ENCODE data around the gene CASQ2.

The CASQ2 gene

DNA sequence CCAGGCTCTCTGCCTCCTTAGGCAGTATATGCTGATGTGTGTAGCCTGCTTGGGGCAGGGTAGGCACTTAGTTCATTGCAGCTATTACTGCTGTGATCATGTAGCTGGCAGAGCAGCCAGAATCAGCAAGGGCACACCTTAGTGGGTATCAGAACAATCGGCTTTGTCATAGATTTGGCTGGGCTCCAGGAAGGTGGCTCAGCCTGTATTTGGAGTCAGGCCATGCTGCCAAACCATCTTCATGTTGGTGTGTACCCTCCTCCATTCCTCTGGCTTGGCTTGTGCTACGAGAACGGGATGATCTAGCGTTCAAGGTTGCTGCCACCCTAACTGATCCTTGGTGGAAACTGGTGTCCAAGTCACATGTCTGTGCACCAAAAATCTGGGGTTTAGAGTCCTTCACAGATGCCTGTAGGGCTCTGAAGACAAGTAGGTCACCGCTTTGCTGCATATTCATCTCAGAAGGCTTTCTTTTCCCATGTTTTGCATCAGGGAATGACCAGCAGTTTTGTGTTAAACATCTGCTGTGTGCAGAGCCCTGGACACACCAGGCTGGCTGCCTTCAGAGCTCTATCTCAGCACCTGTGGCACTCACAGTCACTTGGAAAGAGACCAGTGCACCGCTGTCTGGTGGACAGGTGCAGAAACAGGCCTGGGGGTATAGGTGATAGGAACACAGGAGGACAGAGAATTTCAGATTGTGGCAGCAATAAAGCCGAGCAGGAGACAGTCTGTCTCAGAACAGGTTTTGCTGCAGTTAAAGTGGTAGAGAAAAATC is 103.0 kb downstream of the CASQ2 start:
- no peak for DNase-seq (ENCODE audit: low read depth, low spot score)

DNA sequence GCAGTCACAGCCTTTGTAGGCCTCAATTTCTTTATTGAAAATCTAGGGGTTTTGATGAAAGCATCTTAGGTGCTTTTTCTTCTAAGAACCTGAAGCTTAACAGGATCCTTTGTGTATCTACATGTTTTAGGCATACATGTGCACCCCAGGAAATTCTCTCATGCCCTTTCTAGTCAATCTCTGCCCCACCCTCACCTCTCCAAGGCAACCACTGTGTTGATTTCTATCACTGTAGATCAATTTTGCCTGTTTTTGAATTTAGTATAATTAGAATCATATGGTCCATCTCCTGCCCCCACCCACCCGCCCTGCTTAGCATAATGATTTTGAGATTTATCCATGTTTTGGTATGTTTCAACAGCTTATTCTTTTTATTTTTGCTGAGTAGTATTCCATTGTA is 107.4 kb downstream of the CASQ2 start:
- no peak for DNase-seq (ENCODE audit: low read depth, low spot score)

DNA sequence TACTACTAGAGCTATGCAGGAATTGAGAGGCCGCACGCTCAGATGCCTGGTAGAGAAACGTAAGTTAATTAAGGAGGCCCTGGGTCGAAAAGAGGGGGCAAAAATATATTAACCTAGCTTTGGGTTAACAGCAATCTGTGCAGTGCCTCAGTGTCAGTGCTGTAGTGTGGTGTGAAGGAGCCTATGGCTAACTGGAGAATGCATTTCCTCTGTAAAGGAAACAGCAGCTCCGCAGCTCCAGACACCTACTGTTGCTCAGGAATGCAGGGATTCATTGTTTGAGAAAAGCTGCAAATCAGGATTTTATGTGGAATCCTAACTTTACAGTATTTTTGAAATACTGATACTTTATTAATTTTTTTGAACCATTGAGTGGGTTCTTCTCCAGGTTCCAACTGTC is 108.4 kb downstream of the CASQ2 start:
- DNase-seq (ENCODE audit: low read depth, low spot score) = no peak

DNA sequence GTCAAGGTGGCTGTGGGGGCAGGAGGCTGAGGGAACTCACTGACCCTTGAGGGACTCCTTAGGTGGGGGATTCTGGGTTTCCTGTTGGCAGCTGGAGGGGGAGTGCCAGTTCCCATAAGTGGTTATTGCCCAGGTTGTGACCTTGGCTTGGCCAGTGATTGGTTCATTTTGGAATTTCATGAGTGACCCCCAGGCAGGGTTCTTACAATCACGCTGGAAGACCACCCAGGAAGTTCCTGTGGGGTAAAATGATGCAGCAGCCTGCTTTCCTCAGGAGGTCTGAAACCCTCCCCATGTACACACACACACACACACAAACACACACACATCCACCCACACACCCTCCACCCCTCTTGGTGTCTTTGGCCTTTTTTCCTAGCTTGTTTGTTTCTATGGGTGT is 109.9 kb downstream of the CASQ2 start:
- DNase-seq (ENCODE audit: low read depth, low spot score) = no peak

DNA sequence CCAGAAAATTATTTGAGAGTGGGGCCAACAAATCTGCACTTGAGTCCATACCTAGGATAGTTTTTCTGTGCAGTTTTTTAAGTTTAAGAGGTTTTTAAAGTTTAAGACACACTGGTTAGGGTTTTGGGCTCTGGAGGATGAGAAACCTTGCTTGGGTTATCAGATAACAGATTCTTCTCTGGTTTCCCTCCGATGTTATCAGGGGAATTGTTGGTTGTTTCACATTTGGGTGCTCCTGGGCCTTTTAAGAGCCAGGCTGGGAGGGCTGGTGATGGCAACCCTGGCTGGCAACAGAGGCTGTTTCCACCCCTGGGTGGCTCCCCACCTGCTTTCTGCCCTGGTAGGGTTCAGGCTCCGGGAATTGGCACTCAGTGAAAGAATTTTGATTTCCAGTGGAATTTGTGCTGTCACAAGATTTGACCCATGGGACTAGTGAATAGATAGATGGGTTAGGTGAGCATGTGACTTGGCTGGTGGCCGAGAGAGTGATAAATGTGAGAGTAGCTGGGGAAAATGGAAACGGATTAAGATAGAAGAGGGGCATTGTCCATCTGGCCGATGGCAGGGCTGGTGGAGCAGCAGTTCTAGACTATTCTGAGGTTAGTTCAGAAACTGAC is 111.9 kb downstream of the CASQ2 start:
- DNase-seq (ENCODE audit: low read depth, low spot score) = no peak

DNA sequence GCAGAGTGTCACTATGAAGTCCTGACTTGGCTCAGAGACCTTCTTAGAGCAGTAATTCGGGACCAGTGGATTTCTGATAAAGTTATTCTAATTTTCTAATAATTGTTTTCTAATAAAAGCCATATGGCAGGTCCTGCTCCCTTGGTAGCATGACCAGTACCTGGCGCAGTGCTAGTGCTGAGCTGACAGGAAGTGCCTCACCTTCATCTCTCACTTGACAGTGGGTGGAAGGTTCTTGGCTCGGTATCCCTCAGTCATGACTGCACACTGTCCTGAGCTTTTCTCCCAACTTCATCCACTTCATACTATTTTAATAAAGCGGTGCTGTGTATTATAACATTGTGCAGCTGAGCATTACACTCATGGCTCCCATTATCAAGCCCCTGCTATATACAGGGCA is 112.6 kb downstream of the CASQ2 start:
- no peak for DNase-seq (ENCODE audit: low read depth, low spot score)

DNA sequence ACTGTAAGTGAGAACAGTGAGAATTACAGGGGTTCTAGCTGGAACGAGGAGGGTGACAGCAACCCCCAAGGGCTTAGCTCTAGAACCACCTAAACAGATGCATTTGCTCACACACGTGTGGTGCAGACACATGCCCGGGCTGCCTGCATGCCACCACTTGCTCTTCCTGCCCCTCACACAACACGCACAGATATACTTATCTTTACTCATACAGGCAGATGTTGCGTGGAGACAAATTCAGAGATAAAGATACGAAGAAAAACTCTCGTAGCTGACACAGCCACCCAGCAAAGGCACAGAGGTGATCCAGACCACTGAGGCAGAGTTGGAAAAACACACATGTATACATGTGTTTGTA is 113.2 kb downstream of the CASQ2 start:
- DNase-seq (ENCODE audit: low read depth, low spot score) = no peak

DNA sequence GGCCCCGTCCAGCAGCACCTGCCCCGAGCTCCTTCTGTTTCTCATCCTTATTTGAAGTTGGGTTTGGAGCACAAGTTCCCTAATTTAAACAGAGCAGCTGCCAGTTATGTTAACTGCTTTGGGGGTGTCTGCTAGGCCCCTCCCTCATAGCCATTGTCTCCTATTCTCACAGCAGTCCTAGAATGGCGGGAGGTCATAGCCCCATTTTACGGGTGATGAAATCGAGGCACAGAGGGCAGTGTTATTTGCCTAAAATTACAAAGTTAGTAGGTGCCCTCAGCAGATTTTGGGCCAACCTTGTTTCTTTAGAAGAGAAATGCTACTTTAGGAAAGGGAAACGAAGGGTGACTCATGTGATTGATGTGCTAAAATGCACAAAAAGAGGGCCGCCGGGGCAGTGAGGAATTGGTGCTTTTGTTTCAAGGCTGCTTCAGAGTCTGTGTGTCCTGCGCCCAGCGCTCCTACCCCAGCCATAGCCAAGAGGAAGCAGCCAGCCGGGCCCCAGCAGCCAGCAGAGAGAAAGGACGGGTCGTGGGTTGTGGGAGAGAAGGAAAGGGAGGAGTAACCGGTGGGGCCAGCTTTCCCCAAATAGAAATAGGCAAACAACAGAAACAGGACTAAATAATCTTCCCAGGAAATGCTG is 113.7 kb downstream of the CASQ2 start:
- DNase-seq (ENCODE audit: low read depth, low spot score) = no peak

DNA sequence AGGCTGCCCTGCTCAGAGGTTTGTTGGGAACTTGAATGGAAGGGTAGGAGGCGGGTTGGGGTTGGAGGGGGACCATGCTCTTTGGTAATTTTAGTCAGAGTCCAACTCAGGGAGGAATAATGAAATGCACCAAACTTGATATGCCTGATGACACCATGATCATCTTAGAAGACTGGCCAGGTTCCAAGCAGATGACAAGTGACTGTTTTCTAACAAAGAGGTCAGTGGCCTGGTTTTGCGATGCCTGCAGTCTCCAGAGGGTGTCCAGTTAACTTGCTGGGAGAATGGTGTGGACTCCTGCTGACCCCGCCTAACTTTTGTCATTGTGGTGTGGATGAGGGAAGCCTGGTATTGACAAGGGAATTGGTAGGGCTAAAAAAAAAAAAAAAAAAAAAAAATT is 114.4 kb downstream of the CASQ2 start:
- no peak for DNase-seq (ENCODE audit: low read depth, low spot score)

DNA sequence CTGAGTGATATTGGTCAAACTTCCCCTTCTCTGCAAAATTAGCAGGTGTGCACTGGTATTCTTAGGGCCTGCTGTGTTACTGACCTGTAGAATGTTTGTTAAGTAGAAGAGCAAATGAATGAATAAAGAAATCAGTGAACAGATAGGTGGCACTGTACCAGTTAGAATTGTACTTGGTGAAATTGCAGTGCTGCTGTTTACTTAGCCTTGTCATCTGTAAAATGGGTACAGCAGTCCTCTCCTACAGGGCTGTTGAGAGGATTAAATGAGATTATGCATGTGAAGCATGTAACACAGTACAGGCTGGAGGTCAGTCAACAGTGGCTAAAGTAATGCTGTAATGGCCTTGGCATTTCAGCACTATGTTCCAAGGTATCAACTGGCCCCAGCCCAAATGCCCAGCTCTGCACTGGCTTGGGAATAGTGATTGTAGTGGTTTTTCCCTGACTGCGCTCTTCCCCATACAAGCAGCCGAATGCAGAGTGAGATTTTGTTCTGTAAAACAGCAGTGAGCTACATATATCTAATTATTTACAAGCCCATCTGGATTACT is 116.2 kb downstream of the CASQ2 start:
- no peak for DNase-seq (ENCODE audit: low read depth, low spot score)

DNA sequence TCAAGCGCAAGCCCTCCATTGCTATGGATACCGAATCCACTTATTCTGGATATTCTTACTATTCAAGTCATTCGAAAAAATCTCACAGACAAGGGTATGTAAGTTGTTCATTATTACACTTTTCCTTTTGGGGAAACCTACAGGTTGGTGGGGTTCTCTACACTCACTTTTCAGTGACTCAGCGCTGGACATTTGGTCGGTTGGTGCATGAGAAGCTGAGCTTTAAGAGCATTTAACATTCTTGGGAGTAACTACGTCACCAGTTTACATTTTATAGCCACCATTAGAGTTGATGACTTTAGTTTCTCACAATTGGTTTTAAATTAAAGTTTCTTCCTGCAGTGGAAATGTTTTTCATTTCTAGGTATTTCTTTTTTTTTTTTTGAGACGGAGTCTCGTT is 117.1 kb downstream of the CASQ2 start:
- DNase-seq (ENCODE audit: low read depth, low spot score) = no peak

DNA sequence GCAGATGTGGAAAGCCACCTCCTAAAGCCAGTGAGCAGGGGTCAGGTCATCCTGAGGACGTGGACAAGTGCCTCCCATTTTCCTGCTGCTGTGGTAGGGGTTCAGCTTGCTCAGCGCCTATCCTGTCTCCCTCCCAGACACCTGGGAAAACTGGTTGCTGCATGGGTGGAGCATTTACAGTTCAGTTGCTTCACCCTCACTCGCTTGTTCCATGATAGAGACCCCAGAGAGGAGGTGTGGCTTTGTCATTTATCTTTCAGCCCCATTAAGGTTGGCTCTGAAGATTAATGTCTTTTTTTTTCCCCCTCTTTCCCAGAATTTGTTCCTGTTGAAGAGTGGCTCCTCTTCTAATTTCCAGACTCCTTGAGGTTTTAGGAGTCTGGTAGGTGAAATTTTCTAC is 117.6 kb downstream of the CASQ2 start:
- DNase-seq (ENCODE audit: low read depth, low spot score) = no peak

All from brain pericyte (primary cell).